Measurements from ENCODE around the gene ASIC5.

DNA sequence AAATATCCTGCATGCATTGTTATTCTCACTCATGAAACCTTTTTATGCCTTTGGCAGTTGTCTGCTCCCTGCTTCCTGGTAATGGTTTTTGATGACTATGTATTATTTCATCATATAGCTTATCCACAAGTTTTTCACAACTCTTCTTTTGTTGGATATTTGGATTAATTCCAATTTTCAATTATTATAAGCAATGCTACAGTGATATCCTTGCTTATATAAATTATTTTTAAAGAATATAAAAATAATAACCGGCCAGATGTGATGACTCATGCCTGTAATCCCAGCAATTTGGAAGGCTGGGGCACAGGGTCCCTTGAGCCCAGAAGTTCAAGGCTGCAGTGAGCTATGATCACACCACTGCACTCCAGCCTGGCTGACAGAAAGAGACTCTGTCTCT, 47.0 kb downstream of the ASIC5 start:
- TF ChIP-seq, protein P1, sequence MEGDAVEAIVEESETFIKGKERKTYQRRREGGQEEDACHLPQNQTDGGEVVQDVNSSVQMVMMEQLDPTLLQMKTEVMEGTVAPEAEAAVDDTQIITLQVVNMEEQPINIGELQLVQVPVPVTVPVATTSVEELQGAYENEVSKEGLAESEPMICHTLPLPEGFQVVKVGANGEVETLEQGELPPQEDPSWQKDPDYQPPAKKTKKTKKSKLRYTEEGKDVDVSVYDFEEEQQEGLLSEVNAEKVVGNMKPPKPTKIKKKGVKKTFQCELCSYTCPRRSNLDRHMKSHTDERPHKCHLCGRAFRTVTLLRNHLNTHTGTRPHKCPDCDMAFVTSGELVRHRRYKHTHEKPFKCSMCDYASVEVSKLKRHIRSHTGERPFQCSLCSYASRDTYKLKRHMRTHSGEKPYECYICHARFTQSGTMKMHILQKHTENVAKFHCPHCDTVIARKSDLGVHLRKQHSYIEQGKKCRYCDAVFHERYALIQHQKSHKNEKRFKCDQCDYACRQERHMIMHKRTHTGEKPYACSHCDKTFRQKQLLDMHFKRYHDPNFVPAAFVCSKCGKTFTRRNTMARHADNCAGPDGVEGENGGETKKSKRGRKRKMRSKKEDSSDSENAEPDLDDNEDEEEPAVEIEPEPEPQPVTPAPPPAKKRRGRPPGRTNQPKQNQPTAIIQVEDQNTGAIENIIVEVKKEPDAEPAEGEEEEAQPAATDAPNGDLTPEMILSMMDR (IDR thresholded peaks at IDR 0.05) = no peak
- no peak for TF ChIP-seq POLR2AphosphoS5 (IDR thresholded peaks at IDR 0.05)

All from esophagus muscularis mucosa (tissue), 3 donors.